Right renal pelvis (tissue), 4 donors: ENCODE measurements around the gene LRRC75A. TPM values are rescaled to one million over a fixed set of nuclear protein-coding genes. Genes with fewer than 3 reads are reported as not detected.

Experiments used
- DNase-seq, 4 donors: peaks; one replicate each; pipeline ENCODE4 v3.0.0-alpha.2; 2013; ENCODE audit warnings: low read depth in 4 of 4, low spot score in 3 of 4, missing footprints in 1 of 4
- polyA plus RNA-seq, 4 donors: library from polyadenylated mRNA; unstranded; fragments of 120-200 nt; gene quantifications; one replicate each; pipeline ENCODE4 v1.2.1, GENCODE V29; 2013; ENCODE audit not compliant: insufficient read length in 4 of 4

The LRRC75A gene
- polyA plus RNA-seq, 4 donors = 3.7 to 5.2 (median 4.5) TPM

- no peak for DNase-seq
Observed at GRCh38 chr17:16473044-16474011, 18.7 kb downstream of the LRRC75A start.

GRCh38 chr17:16472539-16472938 lies 19.5 kb downstream of the LRRC75A start:
- no peak for DNase-seq

- no peak for DNase-seq
Observed at GRCh38 chr17:16471295-16471694, 20.7 kb downstream of the LRRC75A start.

- DNase-seq = no peak
Observed at GRCh38 chr17:16470265-16470664, 21.7 kb downstream of the LRRC75A start.

GRCh38 chr17:16468428-16468992 lies 23.5 kb downstream of the LRRC75A start:
- no peak for DNase-seq

- no peak for DNase-seq
Observed at GRCh38 chr17:16467886-16468285, 24.1 kb downstream of the LRRC75A start.

GRCh38 chr17:16467044-16467443 lies 24.9 kb downstream of the LRRC75A start:
- no peak for DNase-seq

GRCh38 chr17:16466407-16466806 lies 25.6 kb downstream of the LRRC75A start:
- no peak for DNase-seq

- DNase-seq = no peak
Observed at GRCh38 chr17:16465861-16466338, 26.1 kb downstream of the LRRC75A start.

- no peak for DNase-seq
Observed at GRCh38 chr17:16465052-16465312, 27.0 kb downstream of the LRRC75A start.

GRCh38 chr17:16464303-16465051 lies 27.5 kb downstream of the LRRC75A start:
- no peak for DNase-seq

GRCh38 chr17:16463358-16464302 lies 28.4 kb downstream of the LRRC75A start:
- DNase-seq = no peak

GRCh38 chr17:16462070-16462864 lies 29.7 kb downstream of the LRRC75A start:
- no peak for DNase-seq

- no peak for DNase-seq
Observed at GRCh38 chr17:16461606-16461866, 30.5 kb downstream of the LRRC75A start.

GRCh38 chr17:16460796-16461605 lies 31.0 kb downstream of the LRRC75A start:
- no peak for DNase-seq

GRCh38 chr17:16459855-16460550 lies 32.0 kb downstream of the LRRC75A start:
- no peak for DNase-seq

GRCh38 chr17:16459271-16459670 lies 32.7 kb downstream of the LRRC75A start:
- no peak for DNase-seq

- DNase-seq = no peak
Observed at GRCh38 chr17:16456742-16457316, 35.2 kb downstream of the LRRC75A start.
